COLO668 (cell line): ENCODE results near the gene GLRB.
A peak's percentile ranks its signal among the peaks of the same experiment; 100 is the strongest.
"Not testable (repeated sequence)": the region's sequence is repeated elsewhere in the genome, so short reads cannot be mapped to it uniquely, and the experiment has no call there.

Experiments
- DNase-seq: peaks from one replicate; lab custom pipeline; 2025; ENCODE audit not compliant: unreplicated experiment; lab: John Stamatoyannopoulos, UW

GLRB gene

GRCh38 chr4:157075811-157076577 is at the start of gene GLRB:
Gene GLRB (plus strand): TSS chr4:157076150. CDS start chr4:157078025, 1,875 bp downstream.
- DNase-seq, result peak; percentile 82

DNA sequence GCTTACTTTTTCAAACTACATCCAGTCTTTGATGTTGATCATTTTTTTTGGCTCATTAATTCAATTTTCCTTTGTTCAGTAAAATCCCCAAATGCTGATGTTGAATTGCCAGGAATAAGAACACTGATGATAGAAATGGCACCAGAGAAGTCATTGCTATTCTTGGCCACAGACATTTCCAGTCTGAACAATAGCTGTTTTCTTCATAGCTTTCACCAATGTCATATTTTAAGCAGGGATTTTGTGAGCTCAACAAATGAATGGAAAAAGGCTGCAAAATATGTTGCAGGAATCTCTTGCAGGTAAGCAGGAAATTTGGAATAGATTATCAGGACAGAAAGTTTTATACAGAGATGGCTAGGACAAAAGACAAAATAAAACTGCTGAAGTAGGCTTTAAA is 40.5 kb upstream of the GLRB start:
- DNase-seq, result no peak

- DNase-seq, result no peak
These were observed 35.5 kb upstream of the GLRB start for GRCh38 chr4:157040405-157040804.

GRCh38 chr4:157043131-157043530 is 32.8 kb upstream of the GLRB start:
- no peak for DNase-seq

GRCh38 chr4:157045507-157046127 is 30.3 kb upstream of the GLRB start:
- no peak for DNase-seq

DNA sequence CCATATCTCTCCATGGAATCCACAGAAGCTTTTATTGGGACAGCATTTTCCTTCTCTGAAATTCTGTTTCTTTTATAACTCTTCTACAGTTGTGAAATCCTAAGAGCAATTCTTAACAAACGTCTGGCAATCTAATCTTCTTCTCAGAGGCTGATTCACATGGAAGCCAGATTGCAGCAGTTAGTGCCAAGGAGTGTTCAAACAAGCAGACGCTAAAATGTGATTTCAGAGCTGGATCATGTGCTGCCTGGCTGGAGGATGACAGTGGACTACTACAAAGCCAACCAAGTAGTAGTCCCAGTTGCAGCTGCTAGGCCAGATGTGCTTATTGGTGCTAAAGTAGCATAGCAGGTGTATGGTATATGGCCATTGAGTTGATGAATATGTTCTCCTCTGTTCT is 27.7 kb upstream of the GLRB start:
- no peak for DNase-seq

DNA sequence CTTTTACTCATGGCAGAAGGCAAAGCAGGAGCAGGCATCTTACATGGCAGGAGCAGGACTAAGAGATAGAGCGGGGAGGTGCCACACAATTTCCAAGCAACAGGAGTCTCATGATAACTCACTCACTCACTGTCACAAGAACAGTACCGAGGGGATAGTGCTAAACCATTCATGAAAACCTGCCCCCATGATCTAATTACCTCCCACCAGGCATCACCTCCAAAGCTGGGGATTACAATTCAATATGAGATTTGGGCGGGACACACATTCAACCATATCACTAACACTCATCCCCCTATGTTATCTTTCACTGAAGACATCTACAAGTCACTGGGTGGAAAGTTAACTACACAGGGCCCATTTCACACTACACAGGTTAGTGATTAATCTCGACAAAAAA is 25.4 kb upstream of the GLRB start:
- DNase-seq, result no peak

DNA sequence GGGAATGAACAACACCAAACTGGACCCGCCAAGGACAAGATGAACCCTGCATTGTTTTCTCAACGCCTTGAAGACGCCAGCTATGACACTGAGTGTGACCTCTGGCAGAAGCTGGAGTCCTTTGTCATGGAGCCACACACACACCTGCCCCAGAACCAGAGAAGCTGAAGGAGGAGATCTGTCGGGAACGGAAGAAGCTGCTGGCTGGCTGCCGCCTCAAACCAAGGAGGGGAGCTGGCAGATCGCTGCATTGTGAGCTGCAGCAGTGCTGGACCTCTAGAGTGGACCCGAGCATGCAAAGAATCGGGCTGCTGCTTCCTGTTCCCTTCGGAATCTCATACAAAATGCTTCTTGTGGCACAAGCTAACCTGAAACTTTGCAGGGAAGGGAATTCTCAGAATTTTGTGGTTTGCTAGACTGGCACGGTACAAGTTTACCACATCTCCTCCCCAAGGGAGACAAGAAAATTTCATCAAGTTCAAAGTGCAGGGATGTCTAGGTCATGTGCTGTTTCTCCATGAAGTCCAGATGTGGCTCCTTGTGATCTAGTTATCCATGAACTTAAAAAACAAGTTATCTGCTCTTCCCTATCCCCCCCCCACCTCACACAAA is 23.4 kb upstream of the GLRB start:
- no peak for DNase-seq

- no peak for DNase-seq
These were observed 18.7 kb upstream of the GLRB start for GRCh38 chr4:157057218-157057617.

- not testable (repeated sequence) for DNase-seq
These were observed 17.1 kb upstream of the GLRB start for GRCh38 chr4:157058899-157059298.

- DNase-seq, result no peak
These were observed 3.9 kb upstream of the GLRB start for GRCh38 chr4:157072002-157072401.

- DNase-seq, result no peak
These were observed 549 bp upstream of the GLRB start for GRCh38 chr4:157075401-157075800.

DNA sequence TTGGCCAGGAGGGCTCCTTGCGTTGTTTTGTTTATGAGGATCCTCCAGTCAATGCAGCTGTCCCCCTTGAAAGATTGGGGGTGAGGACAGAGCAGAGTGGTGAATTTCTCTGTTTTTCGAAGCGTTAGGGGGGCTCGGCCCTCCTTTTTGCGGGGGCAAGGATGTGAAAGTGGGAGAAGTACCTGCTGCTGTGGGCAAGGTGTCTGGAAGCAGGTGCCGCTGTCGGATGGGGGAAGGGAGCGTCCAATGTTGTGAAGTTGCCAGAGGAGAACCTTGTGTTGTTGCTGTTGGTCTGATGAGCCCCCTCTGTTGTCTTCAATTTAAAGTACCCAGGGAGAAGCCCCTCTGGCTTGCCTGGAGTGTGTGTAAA is 613 bp downstream of the GLRB start:
- DNase-seq, result peak; percentile 59

GRCh38 chr4:157079441-157079840 is 3.5 kb downstream of the GLRB start:
- DNase-seq, result peak; percentile 19

DNA sequence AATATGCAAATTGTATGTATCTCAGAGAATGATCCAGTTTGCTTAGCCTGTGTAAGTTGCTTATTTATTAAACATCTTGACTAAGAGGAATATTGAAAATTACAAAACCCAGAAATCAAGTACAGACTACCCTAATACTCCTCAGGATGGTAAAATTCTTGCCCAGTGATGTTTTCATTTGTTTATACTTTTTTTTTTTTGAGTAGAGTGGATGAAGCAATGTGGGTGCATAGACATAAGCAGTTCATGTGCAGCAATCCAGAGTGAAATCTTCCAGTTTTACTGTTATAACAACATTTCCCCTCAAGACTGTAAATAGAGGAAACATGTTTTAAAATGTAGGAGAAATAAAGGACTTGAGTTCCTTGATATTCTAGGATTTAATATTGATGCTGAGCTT is 4.7 kb downstream of the GLRB start:
- no peak for DNase-seq

GRCh38 chr4:157095716-157096115 is 19.8 kb downstream of the GLRB start:
- no peak for DNase-seq

- DNase-seq, result no peak
These were observed 20.5 kb downstream of the GLRB start for GRCh38 chr4:157096439-157096838.

DNA sequence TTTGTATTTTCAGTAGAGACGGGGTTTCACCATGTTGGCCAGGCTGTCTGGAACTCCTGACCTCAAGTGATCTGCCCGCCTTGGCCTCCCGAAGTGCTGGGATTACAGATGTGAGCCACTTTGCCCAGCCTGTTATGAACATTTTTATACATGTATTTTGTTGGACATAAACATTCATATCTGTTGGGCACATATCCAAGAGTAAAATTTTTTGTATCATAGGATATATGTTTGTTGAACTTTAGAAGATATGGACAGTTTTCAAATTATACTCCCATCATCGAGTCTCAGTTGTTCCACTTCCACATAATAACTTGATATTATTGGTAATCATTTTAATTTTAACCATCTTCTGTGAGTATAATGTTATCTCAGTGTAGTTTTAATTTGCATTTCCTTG is 23.6 kb downstream of the GLRB start:
- DNase-seq, result no peak

DNA sequence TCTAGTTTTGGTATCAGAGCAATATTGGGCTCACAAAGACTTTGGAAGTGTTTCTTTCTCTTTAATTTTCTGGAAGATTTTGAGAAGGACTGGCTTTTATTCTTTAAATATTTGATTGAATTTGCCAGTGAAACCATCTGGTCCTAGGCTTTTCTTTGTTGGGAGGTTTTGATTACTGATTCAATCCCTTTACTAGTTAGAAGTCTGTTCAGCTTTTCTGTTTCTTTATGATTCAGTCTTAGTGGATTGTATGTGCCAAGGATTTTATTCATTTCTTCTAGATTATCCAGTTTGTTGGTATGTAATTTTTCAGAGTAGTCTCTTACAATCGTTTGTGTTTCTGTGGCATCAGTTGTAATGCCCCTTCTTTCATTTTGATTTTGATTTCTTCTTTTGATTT is 28.6 kb downstream of the GLRB start:
- DNase-seq, result no peak

DNA sequence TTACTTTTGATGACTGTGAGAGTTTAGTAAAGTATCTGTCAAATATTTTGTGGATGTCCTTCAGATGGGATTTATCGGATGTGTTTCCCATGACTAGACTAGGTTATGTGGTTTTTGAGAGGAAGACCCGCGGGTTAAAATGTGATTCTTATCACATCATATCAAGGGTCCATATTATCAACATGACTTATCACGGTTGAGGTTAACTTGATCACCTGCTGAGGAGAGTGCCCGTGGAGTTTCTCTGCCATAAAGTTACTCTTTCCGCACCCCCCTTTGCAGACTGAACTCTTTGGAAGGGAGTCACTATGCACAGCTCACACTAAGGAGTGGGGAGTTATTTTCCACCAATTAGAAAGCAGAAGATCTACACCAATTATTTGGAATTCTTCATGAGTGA is 38.7 kb downstream of the GLRB start:
- DNase-seq, result no peak

DNA sequence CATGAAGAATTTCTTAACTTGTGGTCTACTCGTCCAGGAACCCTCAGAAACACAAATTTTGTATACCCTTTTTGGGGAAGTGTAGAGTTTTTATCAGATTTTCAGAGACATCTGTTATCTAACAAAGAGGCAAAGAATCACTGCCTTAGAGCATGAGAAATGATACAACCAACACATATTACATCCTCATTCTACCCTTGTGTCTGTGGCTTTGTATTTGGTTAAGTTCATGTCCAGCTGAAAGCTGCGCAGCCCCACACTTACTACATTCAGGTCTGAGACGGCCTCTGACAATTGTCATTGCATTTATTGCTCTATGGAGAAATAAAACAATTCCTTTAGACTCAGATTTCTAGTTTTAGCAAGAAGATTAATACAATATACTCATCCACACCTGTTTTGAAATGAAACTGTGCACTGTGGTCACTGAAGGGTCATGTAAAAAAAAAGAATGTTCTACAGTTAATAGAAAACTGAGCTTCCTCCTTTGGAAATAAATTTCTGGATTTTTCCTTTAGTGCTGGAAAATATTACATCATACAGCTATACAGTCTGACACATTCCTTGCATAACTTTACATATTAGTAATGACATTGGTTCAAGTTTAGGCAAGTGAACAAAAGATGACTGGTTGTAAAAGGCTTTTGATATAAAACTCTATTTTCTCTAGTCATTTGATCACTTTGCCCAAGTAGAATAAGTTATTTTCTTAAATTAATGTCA is 39.8 kb downstream of the GLRB start:
- DNase-seq, result no peak

GRCh38 chr4:157121401-157121800 is 45.5 kb downstream of the GLRB start:
- no peak for DNase-seq
